HS-5 (cell line): Measurements from ENCODE around the gene SLC5A8.

Experiments used
- DNase-seq: peaks from one replicate; pipeline ENCODE4 v3.0.0-alpha.2; 2012; ENCODE audit warnings: low read depth

The SLC5A8 gene, protein sequence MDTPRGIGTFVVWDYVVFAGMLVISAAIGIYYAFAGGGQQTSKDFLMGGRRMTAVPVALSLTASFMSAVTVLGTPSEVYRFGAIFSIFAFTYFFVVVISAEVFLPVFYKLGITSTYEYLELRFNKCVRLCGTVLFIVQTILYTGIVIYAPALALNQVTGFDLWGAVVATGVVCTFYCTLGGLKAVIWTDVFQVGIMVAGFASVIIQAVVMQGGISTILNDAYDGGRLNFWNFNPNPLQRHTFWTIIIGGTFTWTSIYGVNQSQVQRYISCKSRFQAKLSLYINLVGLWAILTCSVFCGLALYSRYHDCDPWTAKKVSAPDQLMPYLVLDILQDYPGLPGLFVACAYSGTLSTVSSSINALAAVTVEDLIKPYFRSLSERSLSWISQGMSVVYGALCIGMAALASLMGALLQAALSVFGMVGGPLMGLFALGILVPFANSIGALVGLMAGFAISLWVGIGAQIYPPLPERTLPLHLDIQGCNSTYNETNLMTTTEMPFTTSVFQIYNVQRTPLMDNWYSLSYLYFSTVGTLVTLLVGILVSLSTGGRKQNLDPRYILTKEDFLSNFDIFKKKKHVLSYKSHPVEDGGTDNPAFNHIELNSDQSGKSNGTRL

DNA sequence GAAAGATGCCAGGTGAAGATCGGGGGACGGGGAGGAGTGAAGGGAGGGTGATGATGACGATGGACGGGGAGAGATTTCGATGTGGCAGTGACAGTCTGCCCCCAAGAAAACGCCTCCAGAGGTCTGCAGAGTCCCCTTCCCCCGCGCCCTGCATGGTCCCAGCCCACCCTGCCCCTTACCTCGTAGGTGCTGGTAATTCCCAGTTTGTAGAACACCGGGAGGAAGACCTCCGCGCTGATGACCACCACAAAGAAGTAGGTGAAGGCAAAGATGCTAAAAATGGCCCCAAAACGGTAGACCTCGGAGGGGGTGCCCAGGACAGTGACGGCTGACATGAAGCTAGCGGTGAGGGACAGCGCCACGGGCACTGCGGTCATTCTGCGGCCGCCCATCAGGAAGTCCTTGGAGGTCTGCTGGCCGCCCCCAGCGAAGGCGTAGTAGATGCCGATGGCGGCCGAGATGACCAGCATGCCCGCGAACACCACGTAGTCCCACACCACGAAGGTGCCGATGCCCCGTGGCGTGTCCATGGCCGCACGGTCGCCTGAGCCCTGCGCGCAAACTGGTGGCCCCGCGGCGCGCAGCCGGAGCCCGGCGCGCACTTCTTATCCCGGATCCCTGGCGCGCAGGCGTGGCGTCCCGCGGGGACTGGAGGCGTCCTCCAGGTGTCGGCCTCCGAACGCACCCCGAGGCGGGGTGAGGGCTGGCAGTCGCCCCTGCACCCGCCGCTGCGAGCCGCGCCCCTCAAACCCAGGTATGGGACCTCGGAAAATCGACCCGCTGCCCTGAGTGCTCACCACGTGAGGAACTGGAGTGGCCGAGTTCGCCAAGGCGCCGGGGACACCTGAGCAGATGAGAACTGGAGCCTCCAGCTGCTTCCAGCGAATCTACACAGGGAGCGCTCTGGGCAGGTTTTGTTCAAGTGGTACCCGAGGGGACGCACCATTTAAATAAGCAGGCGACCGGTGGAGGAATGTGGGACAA is at the start of gene SLC5A8:
Gene SLC5A8 (minus strand): TSS at position 920 of the 984 bp plus-strand sequence. CDS start 390 bp downstream, at position 530.
- no peak for DNase-seq

DNA sequence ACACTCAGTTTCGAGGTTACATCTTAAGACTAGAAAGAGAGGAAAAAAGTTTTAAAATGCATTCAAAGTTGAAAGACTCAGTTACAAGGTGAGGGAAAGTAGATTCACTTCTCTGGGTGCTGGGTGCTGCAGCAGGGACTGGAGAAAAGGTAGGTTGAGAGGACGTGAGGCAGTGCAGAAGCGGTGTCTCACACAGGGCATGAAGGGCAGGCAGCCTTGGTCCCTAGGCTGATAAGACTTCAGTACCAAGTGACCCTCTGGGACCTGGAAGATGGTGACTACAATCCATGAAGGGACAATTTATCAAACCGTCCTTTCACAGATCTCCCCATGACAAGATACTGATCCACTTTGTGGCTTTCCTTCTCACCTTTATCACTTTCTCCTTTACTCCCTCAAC is 47.3 kb upstream of the SLC5A8 start:
- DNase-seq = no peak

DNA sequence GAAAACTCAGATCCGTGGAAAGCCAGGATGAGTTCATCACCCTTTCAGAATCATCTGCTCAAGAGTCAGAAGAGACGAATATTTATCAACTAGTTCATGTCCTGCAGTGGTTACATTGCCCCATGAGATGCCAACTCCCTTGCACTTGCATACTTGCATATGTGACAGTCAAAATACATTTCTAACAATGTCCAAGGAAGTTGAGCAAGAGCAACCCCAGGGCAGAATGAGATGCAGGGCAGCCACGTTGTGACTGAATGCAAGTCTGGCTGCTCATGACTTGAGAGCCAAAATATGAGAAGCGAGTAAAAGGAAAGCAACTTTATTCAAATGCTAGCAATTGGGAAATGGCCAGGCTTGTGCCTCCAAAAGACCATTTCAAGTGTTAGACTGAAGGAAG is 46.2 kb upstream of the SLC5A8 start:
- DNase-seq = no peak

DNA sequence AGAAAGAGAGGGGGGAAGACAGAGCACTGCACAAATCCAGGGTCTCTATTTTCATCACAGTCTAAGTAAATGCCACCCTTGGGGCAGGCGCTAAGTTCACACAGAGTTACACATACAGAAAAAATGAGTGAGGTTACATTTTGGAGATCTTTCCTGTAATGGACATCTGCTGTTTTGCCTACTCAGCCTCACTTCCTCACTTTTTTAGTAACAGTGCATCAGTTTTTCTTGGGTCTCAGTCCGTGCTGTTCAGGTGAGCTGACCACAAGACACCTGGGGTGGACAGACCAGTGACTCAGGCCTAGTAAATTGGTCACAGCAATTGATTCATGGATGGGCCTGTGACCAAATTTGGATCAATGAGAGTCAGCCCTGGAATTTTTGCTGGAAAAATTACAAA is 33.6 kb upstream of the SLC5A8 start:
- no peak for DNase-seq

DNA sequence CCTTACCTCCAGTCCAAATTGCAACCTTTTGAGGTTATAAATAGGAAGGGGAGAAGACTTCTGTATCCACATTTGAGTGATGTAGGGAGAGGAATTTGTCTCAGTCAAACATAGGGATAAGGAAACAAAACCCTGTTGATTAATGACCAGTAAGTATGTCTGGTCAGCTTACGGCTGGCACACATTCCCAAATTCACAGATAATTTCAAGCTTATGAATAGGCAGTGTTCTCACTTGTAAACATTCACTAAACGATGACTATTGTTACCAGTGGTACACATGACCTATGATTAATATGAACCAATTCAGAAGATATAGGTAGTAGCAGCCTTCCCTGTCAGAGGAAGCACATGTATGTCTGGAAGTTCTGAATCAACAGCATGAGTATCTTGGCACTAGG is 33.0 kb upstream of the SLC5A8 start:
- no peak for DNase-seq

DNA sequence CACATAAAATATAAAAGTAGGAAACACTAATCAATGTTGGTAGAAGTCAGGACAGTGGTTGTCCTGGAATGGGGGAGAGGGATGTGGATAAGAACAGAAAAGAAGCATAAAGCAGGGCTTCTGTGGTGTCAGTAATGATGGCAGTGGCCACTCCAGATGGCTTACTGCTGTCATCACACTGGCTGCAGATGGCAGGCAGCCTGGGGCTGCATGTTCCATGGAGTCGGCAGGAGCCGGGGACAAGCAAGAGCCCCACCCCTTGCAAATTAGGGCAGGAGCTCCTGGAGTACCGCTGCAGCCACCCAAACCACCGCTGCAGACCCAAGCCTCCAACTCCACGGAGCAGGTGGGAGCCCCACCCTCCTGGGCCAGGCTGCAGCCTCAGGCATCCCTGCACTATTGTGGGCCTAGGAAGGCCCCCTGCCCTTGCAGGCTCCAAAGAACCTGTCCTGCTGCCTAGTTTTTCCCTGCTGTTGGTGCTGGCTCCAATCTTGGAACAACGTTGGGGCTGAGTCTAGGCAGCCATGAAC is 28.8 kb upstream of the SLC5A8 start:
- DNase-seq = no peak

DNA sequence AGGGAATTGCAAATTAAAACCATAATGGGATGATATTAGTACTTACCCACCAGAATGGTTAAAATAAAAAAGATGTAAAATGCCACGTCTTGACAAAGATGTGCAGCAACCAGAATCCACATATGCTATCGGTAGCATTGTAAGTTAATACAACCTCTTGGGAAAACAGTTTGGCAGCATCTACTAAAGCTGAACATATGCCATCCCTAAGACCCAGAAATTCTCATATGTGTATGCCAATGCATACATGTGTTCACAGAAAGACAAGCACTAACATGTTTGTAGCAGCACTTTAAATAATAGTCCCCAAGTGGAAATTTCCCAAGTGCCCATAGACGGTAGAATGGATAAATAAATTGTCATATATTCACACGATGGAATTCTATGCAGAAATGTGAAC is 28.3 kb upstream of the SLC5A8 start:
- no peak for DNase-seq

DNA sequence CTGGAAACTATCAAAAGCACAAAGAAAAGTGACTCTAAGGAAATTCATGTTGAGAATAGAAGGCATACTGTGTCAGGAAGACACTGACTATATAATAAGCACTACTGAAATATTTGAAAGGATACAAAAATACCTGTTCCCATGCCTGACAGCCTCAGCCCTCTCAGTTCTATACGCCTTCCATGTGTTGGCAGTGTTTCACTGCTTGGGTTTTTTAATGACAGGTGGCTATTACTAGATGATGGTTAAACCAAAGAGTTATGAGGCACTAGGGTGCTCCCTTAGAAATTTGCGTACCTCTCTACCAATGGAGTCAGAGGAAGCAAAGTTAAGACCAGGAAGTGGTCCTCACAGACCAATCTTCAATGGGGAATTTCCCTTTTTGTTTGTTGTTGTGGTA is 25.6 kb upstream of the SLC5A8 start:
- no peak for DNase-seq

DNA sequence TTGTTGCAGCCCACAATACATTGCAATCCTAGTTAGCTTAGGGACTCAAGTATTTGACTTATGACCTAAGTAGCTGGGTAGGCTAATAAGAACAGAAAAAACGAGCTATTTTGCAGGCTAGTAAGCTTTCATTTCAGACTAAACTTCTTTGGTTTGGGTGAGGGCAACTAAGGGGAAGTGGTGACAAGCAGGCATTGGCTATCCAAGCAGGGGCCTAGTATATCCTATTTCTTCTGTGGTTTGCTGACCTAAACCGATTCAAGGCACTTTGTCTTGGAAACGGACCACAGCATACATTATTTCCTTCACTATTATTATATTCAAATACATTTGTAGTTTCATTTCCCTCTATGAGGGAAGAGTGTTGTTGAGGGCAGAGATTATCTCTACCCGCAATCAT is 21.6 kb upstream of the SLC5A8 start:
- DNase-seq = no peak

DNA sequence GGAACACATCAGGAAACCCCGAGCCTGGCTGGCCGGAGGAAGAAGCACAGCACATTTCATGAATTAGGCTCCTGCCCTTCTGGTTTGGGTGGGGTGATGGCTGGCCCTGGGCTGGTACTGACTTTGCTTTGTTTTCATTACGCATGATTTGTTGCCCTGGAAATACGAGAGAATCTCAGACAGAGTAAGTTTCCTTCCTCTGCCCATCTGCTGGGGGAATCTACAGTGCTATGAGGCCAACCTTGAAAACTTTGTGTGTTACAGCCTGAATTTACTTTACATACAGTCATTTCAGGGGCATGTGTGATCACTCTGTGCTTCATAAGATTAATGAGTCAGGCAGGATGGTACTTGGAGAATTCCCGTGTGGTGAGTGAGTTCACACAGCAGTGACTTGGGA is 20.5 kb upstream of the SLC5A8 start:
- DNase-seq = peak; percentile 93

DNA sequence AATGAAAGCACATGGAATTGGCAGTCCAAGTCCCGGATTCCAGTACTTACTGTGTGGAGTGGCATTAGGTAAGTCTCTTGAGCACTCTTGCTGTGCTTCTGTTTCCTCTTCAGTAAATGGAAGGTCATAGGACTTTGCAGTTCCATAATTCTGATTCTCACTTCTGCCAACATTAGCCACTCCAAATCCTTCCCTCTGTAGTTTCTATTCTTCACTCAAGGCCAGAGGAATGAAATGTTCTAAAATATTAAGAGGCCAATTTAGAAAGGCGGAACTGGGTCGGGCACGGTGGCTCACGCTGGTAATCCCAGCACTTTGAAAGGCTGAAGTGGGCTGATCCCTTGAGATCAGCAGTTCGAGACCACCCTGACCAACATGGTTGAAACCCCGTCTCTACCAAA is 19.8 kb upstream of the SLC5A8 start:
- no peak for DNase-seq

DNA sequence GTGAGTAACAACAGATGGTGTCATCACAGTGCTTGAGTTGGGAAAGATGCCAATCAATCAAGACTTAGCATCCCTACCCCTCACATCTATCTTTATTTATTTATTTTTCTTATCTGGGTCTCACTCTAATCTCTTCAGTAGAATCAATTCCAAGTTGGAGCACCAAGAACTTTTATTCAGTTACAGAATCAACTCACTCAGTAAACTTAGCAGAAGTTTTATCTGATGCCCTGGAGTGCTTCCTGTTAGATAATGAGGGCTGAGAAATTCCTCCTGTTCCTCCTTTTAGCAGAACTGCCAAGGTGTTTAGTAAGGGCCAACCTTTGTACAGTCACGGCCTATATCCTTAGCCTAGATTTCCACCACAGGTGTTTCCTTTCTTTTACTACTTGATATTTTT is 11.3 kb upstream of the SLC5A8 start:
- no peak for DNase-seq

DNA sequence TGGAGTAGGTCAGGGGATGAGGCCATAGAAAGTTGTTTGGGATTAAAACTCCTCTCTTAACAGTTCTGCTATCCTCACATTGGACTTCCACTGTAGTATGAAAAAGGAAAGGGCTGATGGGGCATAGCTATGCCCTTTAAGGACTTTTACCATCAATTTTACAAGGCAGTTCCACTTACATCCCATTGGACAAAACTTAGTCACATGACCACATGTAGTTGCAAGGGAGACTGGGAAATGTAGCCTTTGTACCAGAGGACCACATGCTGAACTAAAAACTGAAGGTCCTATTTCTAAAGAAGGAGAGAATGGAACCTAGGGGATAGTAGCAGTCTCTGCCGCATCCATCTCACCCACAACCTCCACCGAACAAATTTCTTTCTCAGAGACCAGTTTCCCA is 6.8 kb upstream of the SLC5A8 start:
- no peak for DNase-seq

DNA sequence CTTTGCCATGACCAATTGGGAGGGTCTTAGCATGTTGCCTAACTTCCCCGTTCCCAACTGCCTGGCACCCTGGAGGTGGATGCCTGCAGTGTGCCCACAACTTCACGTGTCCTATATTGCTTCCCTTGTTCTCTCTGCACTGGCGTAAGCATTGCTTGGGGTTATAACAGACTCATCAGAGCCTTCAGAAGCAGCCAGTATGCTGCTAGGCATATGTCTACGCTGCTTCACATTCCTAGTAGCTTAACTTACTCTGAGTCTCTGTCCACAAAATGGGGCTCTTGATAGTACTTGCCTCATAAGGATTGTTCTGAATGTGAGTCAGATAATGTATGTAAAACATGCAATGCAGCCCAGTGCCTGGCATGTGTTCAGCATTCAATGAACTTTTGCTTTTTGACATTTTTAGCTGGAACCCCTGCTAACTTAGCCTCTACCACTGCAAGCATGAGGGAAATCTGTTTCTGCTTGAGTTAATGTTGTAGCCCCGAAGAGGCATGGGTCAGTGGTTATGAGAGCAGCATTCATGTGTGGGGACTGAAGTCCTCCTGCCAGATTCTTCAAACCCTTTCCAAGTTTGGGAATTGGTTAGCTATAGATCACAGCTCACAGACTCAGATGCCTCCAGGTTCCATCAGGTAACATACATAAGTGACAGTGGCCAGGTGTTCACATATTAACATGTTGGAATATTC is 2.8 kb downstream of the SLC5A8 start:
- peak; percentile 31 for DNase-seq

DNA sequence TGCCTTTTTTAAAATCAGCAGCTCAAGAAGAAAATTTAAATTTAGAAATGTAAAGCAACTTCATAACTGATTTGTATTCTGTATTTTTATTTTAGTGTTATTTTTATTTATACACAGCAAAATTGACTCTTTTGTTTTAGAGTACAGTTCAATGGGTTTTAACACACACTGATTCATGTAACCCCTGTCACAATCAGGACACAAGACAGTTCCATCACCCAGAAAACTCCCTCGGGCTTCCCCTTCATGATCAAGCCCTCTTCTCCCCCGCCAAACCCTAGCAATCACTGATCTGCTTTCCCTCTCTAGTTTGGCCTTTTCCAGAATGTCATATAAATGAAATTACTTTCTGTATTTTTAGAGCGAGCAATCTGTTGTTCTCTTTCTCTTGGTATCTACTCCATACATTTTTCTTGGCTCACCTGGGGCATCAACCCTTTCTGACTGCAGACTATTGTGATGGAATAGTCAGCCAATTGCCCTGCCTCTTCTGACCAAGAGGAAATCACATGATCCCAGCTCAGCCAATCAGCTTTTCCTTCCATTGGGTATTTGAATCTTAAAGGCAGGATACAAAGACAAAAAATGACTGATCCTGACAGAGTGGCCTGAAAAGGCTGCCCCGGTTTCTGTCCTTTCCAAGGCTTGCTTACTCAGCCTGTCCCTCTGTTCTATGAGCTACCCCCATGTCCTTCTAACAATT is 5.3 kb downstream of the SLC5A8 start:
- no peak for DNase-seq

DNA sequence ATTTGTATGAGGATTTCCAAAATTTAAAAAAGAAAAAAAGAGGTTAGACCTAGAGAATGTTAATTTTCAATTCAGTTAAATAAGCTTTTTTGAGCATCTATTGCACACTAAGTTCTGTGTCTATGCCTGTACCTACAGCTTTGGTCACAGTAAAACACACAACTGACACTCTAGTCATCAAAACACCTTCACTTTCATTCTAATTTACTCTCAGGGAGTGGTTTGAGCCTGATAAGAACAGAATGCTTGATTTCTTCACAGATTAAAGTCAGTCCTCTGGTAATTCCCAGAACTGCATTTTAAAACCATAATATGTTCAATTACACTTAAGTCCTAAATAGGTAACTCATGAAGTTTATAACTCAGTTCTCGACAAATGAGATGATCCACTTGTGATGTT is 9.2 kb downstream of the SLC5A8 start:
- DNase-seq = no peak

DNA sequence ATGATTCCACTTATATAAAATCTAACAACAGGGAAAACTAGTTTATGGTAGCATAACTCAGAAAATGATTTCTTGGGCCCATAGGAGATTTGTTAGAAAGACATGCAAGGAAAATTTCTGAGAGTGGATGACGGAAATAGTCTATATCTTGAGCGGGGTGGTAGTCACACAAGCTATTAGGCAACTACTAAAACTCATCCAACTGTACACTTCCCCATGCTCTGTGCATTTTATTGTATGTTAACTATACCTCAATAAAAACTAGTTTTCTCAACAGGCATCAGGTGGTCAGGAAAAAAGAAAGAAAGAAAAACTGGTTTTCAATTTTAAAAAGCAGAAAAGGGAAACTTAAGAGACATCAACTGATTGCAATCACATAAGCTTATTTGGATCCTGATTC is 9.9 kb downstream of the SLC5A8 start:
- DNase-seq = no peak

DNA sequence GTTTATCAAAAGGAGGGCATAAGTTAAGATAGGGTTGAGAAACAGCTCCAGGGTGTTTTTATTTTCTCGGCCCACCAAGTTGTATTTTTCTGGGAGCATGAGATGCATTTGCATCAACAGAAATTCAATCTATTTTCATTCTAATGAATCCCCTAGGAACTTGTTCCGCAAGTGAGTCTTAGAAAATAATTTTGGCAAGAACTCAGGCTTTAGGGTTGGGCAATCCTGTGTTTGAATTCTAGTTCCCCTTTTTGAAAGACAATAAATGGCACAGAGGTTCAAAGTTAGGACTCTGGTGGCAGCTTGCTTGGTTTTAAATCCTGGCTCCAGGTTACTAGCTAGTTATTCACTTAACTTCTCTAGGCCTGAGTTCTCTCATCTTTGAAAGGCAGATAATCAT is 23.7 kb downstream of the SLC5A8 start:
- DNase-seq = no peak

DNA sequence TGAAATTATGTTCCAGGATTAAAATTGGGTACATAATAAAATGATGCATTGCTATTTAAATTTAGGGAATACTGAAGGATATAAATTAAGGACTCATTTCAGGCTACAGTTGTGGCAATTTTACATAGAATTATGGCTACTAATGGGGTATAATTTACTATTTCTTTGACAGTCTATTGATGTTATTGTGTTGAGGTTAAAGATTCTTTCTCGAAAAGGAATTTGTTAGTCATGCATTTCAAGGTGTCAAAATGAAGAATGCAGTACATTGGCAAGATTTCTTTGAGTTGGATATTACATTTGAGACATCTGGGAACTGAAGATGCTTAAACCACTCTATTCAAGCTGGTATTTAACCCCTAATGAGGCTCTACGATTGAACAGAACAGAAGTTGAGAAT is 28.3 kb downstream of the SLC5A8 start:
- no peak for DNase-seq

DNA sequence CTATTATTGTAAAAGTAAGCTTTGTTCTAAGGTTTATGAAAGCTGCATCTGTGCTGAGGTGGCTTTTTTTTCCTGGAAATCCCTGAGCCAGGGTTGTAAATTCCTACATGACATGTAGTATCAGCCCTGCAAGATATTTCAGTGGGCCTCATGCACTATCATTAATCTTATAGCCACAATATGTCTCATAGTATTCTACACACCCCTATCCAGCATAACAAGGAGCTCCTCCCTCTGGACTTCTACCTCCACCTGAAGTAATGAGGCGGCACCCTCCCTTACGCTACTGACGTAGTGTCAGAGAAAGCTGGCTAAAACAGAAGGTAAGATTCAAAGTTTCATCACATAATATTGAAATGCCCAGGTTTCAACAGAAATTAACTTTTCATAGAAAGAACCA is 35.5 kb downstream of the SLC5A8 start:
- no peak for DNase-seq

DNA sequence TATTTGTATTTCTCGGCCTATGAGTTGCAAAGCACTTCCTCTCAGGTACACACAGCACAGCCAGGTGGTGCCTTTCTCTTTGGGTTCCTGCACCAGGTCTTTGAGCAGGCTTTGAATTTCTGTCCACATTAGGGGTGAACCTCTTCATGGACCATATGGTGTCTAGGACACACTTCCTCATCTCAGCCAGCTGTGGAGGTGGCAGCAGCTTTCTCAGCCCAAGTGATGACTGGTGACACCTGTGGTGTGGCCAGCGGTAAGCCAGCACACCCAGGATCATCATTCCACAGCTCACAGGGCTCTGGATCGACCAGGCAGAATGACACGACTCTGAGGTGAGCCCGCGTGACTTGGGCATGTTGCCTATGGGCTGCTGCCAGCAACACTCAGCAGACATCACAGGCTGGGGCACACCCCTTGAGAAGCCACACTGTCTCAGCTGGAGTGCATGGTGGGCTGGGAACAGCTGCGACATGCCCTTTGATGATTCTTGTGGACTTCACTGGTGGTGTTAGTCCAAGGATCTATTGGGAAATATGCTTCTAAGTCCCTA is 36.8 kb downstream of the SLC5A8 start:
- no peak for DNase-seq
